Tibial artery (tissue), 4 donors: Measurements from ENCODE around the gene IGLON5.

ENCODE experiments used
- DNase-seq, 2 donors: peaks; one replicate each; pipeline ENCODE4 v3.0.0-alpha.2; 2019
- H3K27ac ChIP-seq, 2 donors: fragments of 200-600 bp; sonication (generic) in 1 of 2; 1 replicate in 1 of 2; 2 replicates in 1 of 2; pipeline ENCODE4 v1.5.1; 2018 to 2019; ENCODE audit warnings: mild to moderate bottlenecking in 1 of 2
- H3K27me3 ChIP-seq, 2 donors: fragments of 200-600 bp; sonication (generic) in 1 of 2; one replicate each; pipeline versions ENCODE4 v1.5.1 to v1.6.0; 2016 to 2019
- H3K36me3 ChIP-seq, 3 donors: fragments of 200-600 bp; sonication (generic) in 2 of 3; one replicate each; pipeline ENCODE4 v1.5.1; 2016 to 2019; ENCODE audit warnings: mild to moderate bottlenecking in 2 of 3
- H3K4me1 ChIP-seq, 4 donors: fragments of 200-600 bp; sonication (generic) in 2 of 4; 1 replicate in 3 of 4; 2 replicates in 1 of 4; pipeline ENCODE4 v1.5.1; 2016 to 2019
- H3K4me3 ChIP-seq, 2 donors: fragments of 200-600 bp; sonication (generic) in 1 of 2; 1 replicate in 1 of 2; 2 replicates in 1 of 2; pipeline ENCODE4 v1.5.1; 2018 to 2019; ENCODE audit warnings: mild to moderate bottlenecking in 2 of 2
- H3K9me3 ChIP-seq, 3 donors: fragments of 200-600 bp; sonication (generic) in 1 of 3; one replicate each; pipeline ENCODE4 v1.5.1; 2016 to 2019
- intact Hi-C: fragments of 100-400 bp; cut with DNase I; formaldehyde crosslinking; loops from one replicate; pipeline ENCODE4 v1.15.0; 2023; ENCODE audit warnings: low total_unique reads
- TF ChIP-seq, protein P1 (sequence below), 2 experiments: fragments of 200-600 bp in 1 of 2; fragments of 450-650 bp in 1 of 2; IDR thresholded peaks; one replicate each; pipeline ENCODE4 v1.5.1; 2017 to 2019; ENCODE audit warnings: antibody characterized with exemption in 2 of 2, mild to moderate bottlenecking in 1 of 2, moderate library complexity in 1 of 2

Gene IGLON5

DNA sequence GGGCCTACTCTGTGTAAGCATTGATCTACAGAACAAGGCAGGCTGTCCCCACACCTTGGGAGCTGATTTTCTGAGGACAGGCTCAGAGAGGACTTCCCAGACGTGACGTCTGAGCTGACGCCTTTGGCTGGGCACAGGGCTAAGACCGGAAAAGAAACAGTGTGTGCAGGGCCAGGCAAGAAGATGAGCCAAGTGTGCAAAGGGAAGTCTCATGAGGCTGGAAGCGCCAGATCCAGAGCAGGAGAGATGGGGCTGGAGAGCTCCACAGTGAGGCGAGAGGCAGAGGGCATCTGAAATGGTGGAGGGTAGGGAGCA, 12.7 kb downstream of the IGLON5 start:
- DNase-seq: no peak
- TF ChIP-seq, protein P1, sequence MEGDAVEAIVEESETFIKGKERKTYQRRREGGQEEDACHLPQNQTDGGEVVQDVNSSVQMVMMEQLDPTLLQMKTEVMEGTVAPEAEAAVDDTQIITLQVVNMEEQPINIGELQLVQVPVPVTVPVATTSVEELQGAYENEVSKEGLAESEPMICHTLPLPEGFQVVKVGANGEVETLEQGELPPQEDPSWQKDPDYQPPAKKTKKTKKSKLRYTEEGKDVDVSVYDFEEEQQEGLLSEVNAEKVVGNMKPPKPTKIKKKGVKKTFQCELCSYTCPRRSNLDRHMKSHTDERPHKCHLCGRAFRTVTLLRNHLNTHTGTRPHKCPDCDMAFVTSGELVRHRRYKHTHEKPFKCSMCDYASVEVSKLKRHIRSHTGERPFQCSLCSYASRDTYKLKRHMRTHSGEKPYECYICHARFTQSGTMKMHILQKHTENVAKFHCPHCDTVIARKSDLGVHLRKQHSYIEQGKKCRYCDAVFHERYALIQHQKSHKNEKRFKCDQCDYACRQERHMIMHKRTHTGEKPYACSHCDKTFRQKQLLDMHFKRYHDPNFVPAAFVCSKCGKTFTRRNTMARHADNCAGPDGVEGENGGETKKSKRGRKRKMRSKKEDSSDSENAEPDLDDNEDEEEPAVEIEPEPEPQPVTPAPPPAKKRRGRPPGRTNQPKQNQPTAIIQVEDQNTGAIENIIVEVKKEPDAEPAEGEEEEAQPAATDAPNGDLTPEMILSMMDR (IDR thresholded peaks at IDR 0.05): no peak
- Histone ChIP-seq H3K4me3 (no peak overlapping the region), H3K27ac (no peak overlapping the region), H3K9me3 (no peaks in the 10 kb centered on the region), H3K4me1 (peaks cover 0 to 14% (median 7%) of the 10 kb centered on the region in 4 donors), H3K36me3 (no peaks in the 10 kb centered on the region), H3K27me3 (peaks cover 0 to 60% of the 10 kb centered on the region in 2 donors)
- intact Hi-C loops: no loop called here

DNA sequence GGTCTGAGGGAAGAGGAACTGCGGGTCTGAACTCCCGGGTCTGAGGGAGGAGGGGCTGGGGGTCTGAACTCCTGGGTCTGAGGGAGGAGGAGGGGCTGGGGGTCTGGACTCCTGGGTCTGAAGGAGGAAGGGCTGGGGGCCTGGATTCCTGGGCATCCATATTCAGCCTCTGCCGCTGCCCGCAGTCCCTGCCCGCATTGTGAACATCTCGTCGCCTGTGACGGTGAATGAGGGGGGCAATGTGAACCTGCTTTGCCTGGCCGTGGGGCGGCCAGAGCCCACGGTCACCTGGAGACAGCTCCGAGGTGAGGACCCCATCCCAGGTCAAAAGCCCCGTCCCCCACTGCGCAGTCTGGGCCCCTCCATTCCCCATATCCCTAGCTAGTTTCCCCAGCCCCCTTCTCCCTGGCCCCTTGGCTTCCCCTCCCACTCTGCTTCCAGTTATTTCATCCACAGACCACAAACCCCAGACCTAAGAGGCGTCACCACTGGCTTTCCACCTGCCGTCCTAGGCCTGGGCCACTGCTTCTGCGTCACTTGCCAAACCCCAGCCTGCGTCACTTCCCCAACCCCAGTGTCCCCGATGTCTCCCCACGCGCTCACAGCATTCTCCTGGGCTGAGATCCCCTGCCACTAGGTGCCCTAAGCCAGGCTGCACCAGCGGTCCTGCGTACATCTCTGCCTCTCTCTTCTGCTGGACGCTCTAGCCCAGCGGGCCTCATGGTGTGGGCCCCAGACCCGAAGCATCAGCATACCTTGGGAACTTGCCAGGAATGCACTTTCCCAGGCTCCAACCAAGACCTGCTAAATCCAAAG, 13.9 kb downstream of the IGLON5 start:
- no peak overlapping the region for H3K4me3 ChIP-seq
- no peak overlapping the region for H3K27ac ChIP-seq
- H3K4me1 ChIP-seq: peaks cover 0 to 14% (median 7%) of the 10 kb centered on the region in 4 donors
- intact Hi-C loops: no loop called here
- H3K27me3 ChIP-seq: peaks cover 0 to 73% of the 10 kb centered on the region in 2 donors
- DNase-seq: no peak
- no peaks in the 10 kb centered on the region for H3K36me3 ChIP-seq
- no peaks in the 10 kb centered on the region for H3K9me3 ChIP-seq
- TF ChIP-seq, protein P1 (IDR thresholded peaks at IDR 0.05): no peak

DNA sequence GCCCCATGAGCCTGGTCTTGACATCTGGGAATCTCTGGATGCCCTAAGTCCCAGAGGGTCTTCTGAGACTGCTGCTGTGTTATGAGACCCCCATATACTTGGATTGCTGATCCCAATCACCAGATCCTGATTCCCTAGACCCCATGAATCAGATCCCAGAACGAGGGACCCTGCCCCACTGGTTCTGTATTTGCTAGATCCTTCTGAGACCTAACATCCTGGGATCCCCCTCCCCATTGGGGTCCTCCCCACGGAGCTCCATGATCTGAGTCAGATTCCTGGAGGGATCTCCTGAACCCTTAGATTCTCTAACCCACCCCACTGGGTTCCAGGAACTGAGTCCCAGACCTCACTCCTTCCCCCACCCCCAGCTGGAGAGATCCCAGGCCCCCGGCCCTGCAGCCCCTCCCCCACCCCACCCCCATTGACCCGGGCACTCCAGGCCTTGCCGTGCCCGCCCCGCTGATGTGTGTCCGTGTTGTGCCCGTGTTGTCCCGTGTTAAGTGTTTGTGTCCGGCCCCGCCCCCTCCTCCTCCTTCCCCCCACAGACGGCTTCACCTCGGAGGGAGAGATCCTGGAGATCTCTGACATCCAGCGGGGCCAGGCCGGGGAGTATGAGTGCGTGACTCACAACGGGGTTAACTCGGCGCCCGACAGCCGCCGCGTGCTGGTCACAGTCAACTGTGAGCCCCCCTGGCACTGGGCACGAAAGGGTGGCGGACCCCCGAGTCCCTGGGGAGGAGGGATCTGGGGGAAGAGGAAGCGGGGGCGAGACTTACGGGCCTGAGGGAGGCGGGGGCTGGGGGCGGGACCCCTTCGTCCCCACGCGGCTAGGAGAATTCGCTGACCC, 15.0 kb downstream of the IGLON5 start:
- DNase-seq: peak in 1 of 2 donors; percentile 57
- TF ChIP-seq, protein P1 (IDR thresholded peaks at IDR 0.05): no peak
- Histone ChIP-seq H3K4me3 (no peak overlapping the region), H3K4me1 (peaks cover 0 to 14% (median 7%) of the 10 kb centered on the region in 4 donors), H3K27ac (no peak overlapping the region), H3K36me3 (peaks cover 0 to 5% (median 0%) of the 10 kb centered on the region in 3 donors), H3K27me3 (peaks cover 0 to 79% of the 10 kb centered on the region in 2 donors), H3K9me3 (no peaks in the 10 kb centered on the region)
- intact Hi-C loops: no loop called here

DNA sequence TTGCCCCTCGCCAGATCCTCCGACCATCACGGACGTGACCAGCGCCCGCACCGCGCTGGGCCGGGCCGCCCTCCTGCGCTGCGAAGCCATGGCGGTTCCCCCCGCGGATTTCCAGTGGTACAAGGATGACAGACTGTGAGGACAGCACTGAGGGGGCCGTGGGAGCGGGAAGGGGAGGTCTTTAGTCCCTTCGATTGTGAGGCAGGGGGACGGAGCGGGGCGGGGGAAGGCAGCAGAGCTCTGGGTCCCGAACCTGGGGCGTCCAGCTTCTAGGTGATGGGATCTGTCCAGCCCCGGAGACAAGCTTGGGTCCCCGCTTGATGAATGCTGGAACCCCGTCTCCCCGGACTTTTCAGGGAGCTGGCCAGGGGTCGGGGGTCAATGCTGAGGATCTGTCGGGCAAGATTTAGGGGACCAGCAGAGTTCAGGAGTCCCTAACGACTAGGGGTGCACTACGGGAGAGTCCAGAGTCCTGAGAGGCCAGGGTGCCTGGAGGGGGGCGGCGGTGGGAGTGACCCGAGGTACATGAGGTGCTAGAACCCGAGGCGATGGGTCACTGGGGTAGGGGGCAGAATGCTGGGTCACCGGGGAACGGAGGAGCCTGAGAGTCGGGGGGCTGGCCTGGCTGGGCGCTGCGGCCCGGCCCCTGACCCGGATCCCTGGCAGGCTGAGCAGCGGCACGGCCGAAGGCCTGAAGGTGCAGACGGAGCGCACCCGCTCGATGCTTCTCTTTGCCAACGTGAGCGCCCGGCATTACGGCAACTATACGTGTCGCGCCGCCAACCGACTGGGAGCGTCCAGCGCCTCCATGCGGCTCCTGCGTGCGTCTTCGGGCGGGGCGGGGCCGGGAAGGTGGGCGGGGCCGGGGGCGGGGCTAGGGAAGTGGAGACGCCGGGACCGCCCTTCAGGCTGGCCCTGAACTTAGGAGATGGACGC, 15.9 kb downstream of the IGLON5 start:
- intact Hi-C loops: no loop called here
- Histone ChIP-seq H3K9me3 (no peaks in the 10 kb centered on the region), H3K36me3 (peaks cover 0 to 10% (median 2%) of the 10 kb centered on the region in 3 donors), H3K4me1 (peaks cover 0 to 14% (median 7%) of the 10 kb centered on the region in 4 donors), H3K27me3 (peaks cover 0 to 77% of the 10 kb centered on the region in 2 donors), H3K4me3 (peak overlapping the region in 1 of 2 donors; percentile 24), H3K27ac (no peak overlapping the region)
- TF ChIP-seq, protein P1 (IDR thresholded peaks at IDR 0.05): no peak
- DNase-seq: no peak

DNA sequence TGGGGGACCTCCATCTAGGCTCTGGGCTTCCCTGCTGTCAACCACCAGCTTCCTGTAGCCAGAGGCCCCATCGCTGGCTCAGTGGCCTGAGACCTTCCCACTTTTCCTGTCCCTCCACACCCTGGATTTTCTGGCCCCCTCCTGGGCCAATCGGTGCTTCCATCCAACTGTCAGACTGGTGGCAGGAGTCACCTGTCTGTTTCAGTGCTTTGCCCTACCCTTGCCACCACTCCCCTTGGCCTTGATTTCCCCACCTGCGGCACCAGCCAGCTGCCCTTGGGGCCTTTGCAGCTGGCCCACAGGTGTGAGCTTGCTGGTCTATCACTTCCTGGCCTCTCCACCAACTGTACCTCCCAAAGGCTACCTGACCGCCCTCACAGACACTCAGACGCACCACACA, 18.0 kb downstream of the IGLON5 start:
- no peak for DNase-seq
- no peak overlapping the region for H3K4me3 ChIP-seq
- peaks cover 0 to 56% of the 10 kb centered on the region in 2 donors for H3K27me3 ChIP-seq
- TF ChIP-seq, protein P1 (IDR thresholded peaks at IDR 0.05): no peak
- H3K4me1 ChIP-seq: peaks cover 0 to 14% (median 7%) of the 10 kb centered on the region in 4 donors
- intact Hi-C loops: no loop called here
- no peak overlapping the region for H3K27ac ChIP-seq
- H3K9me3 ChIP-seq: no peaks in the 10 kb centered on the region
- peaks cover 0 to 10% (median 5%) of the 10 kb centered on the region in 3 donors for H3K36me3 ChIP-seq
